Activated naive CD4-positive, alpha-beta T cell (primary cell): Measurements from ENCODE around the gene SENP6.
"Not testable (repeated sequence)": the region's sequence is repeated elsewhere in the genome, so short reads cannot be mapped to it uniquely, and the experiment has no call there.

ENCODE experiments used
- DNase-seq, 4 experiments: peaks; one replicate each; lab custom pipeline; 2025; lab: John Stamatoyannopoulos, UW

SENP6 gene

DNA sequence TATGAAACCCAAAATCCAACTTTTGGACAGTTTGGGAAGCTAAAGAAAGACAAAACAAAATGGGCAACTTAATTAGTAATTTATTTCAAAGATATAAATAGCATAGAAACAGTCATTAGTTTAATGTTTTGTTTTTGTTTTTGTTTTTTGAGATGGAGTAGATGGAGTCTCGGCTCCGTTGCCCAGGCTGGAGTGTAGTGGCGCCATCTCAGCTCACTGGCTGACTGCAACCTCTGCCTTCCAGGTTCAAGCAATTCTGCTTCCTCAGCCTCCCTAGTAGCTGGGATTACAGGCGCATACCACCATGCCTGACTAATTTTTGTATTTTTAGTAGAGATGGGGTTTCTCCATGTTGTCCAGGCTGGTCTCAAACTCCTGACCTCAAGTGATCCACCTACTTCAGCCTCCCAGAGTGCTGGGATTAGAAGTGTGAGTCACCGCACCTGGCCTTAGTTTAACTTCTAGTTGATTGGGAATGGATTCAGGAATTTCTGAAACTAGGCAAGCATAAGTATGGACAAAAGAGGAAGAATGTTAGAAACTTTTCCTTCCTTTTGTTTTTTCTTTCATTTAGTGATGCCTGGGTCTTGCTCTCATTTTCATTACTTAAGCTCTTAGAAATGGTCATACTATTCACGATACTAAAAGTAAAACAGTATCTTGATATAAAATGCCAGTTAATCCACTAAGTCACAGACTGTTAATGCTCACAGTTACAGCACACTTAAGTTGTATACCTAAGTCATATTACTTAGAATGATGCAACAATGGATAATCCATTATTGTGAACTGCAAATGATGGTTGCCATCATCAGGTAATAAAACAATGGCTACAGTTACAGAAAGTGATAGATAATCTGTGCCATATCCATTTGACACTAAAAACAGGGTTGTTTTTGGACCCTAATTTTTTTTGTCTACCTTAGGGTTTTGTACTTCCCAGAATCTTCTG is 8.2 kb downstream of the SENP6 start:
- DNase-seq = no peak

DNA sequence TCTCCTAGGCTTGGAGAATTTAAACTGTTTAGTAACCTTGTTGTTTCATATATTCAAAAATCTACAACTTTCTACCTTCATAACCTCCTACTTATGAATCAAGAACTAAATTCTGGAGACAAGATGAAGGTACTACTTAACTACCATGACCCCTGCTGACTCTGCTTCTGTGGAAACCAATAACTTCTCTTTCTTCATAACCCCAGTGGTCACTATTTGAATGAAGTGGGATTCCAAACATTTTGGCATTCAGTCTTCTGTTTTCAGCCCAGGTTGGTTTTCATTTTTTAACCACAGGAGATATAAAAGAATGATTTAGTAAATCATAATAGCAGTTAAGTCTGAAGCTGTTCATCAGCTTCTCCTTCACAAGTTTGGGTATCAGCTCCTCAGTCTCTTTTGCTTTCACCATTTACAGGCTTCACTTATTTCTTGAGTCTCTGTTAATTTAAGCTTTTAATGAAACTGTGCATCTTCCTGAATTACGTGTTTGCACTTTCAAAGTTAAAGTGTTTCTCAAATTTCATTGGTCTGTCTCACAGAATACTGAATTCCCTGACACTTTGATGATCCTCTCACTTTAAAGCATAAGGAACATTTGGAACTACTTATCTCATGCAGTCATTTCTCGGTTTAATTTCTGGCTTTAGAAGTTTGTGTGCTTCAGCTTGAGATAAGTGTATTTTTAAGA is 9.5 kb downstream of the SENP6 start:
- no peak for DNase-seq

DNA sequence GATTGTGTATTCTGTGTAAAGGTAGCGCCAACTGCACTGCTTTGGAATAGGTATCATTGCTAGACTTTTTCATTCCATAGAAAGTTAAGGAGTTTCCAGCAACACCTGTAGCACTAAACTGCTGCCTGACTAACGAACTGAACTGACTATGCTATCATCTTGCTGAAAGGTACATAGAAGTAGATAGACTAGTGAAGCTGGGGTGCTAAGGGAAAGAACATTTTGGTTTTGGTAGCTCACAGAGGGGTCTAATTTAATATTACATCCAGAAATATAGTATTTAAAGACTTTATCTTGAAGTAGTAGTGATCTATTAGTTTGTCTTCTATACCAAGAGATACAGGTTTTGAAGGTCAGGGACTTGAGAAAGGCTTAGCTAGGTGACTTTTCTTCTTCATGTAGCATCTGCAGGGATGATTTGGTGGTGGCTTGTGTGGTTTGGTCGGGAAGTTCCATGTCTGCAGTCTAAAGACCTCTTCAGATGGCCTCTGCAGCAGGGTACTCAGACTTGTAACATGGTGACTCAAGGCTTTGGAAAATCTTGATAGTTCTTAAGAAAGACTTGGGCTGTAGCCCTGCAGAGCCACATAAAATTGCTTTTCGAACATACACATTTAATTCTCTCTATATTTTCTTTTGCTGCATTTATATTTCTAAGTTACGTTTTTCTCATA is 10.2 kb downstream of the SENP6 start:
- DNase-seq = no peak

DNA sequence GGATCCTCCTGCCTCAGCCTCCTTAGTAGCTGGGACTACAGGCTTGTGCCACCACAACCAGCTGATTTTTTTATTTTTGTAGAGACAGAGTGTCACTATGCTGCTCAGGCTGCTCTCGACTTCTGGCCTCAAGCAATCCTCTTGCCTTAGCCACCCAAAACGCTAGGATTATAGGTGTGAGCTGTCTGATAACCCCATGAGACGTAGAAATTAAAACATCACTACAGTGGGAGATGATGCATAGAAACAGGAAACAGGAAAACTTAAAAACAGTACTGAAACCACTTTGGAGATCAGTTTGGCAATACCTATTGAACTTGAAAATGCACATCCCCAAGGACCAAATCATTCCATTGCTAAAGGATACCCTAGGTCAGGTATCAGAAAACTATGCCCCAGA is 10.8 kb downstream of the SENP6 start:
- DNase-seq = no peak

DNA sequence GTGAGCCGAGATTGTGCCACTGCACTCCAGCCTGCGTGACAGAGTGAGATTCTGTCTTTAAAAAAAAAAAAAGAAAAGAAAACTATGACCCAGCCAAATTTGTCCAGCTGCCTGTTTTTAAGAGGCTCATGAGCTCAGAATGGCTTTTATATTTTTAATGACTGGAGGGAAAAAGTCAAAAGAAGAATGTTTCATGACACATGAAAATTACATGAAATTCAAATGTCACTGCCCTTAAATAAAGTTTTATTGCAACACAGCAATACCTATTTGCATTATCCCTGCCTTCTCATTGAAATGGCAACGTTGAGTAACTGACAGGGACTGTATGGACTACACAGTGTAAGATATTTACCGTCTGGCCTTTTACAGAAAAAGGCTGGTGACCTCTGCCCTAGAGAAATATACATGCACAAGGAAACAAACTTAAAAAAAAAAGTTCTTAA is 11.4 kb downstream of the SENP6 start:
- no peak for DNase-seq

DNA sequence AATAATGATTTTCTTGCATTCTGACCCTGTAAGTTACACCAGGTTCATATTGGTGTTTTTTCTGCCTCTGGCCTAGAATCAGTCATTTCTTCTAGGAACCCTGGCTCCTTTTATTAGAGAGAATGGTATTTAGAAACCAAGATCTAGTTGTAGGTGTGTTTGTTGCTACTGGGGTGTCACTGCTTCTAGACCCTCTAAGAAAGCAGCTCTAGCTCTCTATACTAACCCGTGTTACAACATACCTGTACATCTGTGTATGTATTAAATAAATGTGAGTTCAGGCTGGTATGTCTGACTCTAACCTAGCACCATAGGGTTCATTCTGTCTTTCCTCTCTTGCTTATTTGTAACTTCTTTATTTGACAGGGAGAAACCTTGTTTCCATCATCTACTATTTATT is 16.8 kb downstream of the SENP6 start:
- DNase-seq = no peak

DNA sequence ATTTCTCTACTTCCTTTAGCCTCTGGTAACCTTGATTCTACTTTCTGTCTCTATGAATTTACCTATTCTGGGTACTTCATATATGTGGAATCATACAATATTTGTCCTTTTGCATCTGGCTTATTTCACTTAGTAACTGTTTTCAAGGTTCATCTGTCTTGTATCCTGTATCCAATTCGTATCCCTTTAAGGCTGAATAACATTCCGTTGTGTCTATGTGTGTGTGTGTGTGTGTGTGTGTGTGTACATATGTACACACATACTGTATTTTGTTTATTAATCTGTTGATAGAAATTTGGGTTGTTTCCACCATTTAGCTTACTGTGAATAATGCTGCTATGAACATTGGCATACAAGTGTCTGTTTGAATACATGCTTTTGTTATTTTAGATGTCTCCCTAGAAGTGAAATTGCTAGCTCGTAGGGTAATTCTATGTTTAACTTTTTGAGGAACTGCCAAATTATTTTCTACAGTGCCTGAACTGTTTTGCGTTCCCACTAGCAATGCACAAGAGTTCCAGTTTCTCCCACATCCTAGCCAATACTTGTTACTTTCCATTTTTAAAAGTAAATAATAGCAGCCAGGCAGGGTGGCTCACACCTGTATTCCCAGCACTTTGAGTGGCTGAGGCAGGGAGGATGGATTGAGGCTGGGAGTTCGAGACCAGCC is 17.7 kb downstream of the SENP6 start:
- DNase-seq = no peak

DNA sequence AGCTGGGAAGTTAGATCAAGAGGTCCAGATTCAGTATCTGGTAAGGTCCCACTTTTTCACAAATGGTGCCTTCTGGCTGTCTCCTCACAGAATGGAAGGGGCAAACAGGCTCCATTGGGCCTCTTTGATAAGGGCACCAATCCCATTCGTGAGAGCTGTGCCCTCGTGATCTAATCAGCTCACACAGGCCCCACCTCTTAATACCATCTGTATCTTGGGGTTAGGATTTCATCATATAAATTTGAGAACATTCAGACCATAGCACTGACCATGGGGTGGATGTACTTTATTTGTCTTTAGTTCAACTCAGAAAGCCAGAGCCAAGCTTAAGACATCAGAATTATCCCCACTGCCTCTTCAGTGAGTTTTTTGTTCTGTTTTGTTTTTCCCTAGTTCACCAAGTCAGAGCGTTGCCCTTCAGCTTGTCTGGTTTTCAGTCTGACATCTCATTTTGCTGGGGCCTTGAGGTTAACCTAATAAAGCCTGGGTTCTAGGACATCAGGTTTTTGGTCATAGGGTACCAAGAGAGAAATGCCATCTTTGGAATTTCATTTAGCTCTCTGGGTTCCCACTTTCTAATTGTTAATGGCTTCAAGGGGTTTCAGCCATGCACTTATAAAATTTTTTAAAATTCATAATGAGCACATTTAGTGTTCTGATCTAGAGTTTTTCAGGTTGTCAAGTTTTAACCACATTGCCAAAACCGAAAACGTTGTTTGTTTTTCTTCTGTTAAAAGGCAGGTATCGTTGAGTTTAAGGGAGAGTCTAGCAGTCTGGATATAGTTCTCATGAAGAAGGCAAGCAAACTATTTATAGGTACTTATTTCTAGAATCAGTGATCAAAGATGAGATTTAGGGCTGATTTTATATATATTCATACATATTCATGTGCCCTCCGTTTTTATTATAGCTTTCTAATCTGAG is 19.0 kb downstream of the SENP6 start:
- no peak for DNase-seq

DNA sequence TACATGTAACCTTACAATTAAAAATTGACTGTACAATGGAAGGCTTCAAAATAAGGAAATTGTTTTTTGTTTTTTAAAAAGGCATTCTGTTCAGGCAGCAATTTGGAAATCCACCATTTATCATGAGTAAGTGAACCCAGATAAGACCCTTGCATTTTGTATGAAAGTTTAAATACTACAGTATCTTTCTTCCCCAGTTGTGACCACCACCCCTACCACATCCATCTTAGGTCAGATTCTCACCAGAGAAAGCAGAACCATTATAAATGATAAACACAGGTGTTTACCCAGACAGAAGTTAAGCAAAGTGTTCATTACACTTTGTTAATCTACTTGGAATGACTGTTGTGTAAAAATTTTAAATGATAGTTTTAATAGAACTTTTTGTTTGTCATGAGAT is 20.2 kb downstream of the SENP6 start:
- DNase-seq = no peak

DNA sequence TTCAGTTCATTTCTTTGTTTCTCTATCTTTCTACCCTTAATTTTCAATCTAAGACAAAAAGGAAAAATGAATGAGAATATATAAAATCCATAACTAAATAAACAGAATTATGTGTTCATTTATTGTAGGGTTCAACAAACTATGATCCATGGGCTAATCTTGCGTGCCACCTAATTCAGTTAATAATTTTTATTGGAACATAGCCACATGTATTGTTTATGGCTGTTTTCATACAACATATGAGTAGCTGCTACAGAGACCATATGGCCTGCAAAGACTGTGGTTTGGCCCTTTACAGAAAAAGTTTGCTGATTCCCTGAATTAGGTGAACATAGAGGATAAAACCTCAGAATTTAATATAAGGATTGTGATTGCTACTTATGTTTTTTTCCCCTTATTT is 21.8 kb downstream of the SENP6 start:
- DNase-seq = no peak

DNA sequence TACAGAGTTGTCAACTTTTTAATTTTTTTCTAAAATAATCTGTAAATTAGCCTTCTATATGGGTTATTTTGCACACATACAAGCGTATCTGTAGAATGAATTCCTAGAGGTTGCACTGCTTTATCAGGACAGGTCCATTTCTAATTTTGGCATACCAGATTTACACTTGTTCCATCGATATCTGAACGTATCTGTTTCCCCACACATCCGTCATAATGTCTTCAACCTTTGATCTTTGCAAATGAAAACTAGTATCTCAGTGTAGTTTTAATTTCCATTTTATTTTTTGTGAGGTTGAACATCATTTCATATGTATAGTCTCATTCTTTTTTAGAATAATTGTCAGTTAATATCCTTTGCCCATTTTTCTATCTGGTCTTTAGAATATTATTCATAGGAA is 22.7 kb downstream of the SENP6 start:
- DNase-seq = no peak

DNA sequence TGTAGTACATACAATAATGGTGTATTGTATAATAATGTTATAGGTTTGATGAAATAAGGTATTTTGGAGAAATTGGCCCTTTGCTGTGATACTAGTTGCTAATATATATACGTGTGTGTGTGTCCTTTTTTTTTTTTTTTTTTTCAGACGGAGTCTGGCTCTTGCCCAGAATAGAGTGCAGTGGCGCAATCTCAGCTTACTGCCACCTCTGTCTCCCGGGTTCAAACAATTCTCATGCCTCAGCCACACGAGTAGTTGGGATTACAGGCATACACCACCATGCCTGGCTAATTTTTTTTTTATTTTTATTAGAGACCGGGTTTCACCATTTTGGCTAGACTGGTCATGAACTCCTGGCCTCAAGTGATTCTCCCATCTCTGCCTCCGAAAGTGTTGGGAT is 23.3 kb downstream of the SENP6 start:
- no peak for DNase-seq

DNA sequence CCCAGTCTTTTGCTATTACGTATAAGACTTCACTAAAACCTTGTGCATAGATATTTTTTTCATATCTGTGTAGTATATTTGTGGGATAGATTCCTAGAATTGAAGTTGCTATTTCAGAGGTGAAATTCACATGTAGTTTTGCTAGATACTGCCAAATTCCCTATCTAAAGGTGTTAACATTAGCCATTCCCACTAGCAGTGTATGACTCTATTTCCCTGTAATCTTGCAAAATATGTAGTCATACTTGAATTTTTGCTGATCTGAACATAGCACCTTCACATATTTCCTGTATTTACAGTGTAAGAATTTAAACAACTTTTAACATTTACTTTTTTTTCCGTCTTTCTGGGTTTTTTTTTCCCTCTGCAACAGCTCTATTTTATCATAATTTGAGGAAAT is 24.9 kb downstream of the SENP6 start:
- no peak for DNase-seq

DNA sequence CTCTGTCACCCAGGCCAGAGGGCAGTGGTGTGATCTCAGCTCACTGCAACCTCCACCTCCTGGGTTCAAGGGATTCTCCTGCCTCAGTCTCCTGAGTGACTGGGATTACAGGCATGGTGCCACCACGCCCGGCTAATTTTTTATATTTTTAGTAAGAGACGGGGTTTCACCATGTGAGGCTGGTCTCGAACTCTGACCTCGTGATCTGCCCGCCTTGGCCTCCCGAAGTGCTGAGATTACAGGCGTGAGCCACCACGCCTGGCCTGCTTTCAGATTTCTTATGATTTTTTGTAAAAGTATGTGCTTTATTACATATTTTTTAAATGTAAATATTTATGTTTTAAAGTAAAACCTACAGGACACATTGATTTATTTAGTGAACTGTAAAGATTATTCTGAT is 26.0 kb downstream of the SENP6 start:
- DNase-seq = not testable (repeated sequence)

DNA sequence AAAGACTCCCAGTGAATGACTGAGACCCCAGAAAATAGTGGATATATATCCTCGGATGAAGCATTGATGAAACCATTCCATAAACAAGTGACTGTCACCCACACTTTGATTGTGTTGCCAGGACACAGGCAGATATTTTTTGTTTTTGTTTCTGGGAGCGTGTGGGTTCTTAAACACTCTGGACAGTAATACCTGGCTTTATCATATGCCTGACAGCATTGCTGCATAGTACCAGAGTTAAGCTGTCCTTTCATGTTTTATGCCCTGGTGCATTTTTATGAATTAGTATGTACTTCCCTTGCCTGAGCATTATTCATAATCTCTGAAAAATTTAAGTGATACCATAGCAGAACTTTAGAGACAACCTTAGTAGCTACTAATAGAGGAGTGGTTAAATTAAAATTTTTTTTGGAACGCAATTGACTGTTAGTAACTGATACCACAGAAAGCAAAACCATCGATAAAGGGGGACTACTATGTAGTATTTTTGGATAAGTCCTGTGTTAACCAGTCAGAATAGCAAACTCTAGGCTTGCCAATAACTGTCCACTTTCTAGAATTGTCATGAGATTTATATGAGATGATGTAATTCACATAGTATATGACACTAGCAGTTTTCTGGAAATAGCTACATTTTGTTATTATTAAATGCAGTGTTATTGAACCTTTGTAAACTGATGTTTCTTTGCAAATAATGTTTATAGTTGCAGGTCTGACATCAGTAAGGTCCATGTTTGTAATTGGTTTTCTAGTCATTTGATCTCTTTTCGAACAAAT is 30.4 kb downstream of the SENP6 start:
- DNase-seq = no peak

DNA sequence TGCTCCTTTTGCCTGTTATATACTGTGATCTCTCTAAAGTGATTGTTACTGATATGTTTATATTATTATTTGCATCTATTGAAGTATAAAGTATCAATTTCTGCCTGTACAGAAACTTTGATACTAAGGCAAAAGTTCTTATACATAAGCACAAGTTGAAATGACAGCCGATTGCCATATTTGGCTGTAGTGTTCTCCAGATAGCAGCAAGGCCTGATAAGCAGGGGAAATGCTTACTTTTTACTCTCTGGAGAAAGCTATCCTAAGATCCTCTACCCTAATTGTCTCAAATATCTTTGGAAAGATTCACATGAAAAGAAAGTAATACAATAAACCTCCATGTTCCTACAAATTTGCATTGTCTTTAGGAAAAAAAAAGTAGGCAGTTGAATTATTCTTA is 31.4 kb downstream of the SENP6 start:
- no peak for DNase-seq

DNA sequence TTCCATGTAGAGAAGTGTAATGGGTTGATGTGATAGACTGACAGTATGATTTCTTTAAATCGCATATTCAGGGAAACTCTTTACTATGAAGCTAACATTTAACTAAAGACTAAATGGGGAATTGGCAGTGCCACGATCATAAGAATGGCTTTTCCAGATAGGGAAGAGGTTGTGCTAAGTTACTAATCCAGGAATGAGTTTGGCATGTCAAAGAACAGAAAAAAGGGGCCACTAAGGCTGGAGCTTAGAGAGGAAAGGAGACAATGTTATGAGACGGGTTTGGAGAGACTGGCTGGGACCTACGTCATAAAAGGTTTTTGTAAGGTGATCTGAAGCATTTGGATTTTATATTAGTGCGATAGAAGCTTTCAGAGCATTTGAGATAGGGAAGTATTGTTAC is 40.6 kb downstream of the SENP6 start:
- no peak for DNase-seq

DNA sequence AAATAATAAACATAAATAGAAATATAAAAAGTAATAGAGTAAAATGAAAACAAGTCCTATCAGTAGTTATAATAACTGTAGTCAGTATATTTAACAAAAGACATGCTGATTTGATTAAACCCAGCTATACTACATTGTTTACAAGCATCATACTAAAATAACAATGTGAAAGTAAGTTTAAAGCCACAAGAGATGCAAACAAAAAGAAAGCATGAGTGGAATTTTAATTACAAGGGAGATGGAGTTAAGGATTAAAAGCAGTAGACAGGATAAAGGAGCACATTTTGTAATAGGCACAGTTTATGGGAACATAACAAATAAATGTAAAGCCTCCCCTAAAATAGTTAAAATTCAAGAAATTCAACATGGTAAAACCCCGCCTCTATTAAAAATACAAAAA is 41.5 kb downstream of the SENP6 start:
- no peak for DNase-seq

DNA sequence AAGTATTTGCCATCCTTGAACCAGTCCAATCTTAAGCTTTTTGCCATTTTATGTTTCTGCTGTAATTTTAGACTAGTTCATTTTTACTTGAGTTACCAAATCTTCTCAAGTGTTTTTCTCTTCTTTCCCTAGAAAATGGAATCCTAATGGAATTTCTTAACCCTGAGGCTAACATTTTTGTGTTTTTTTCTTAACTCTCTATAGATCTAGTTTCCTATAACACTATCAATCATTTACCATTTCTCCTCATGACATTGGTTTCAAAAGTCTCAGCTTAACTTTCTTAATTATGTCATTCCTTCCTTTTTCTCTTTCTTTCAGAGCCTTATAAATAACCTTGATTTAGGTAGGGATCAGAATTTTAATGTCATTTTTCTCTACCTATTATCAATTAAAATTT is 54.8 kb downstream of the SENP6 start:
- DNase-seq = no peak

DNA sequence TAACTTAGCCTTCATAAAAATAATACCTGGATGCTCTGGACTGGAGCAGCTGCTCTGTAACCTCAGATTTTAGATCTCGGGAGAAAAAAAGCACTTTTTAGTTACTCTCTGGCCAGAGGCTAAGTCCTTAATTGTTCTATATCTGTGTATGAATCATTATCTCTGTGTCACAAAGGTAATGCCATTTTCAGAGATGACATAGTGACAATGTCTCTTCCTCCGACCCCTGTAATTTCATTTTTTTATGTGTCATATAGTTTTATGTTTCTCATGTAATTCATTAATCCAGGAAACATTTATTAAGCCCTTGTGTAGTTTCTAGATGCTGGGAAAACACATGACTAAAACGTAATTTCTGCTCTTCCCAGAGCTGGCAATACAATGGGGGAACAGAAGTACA is 55.6 kb downstream of the SENP6 start:
- DNase-seq = no peak
